Tibial nerve (tissue), 4 donors: ENCODE data around the gene SMPD2. TPM values are rescaled to one million over a fixed set of nuclear protein-coding genes. Genes with fewer than 3 reads are reported as not detected.

Experiments used
- DNase-seq, 2 donors: peaks; one replicate each; pipeline ENCODE4 v3.0.0-alpha.2; 2019; ENCODE audit warnings: low spot score in 2 of 2
- H3K27ac ChIP-seq, 4 donors: fragments of 200-600 bp; sonication (generic) in 3 of 4; one replicate each; pipeline ENCODE4 v1.5.1; 2017 to 2019; ENCODE audit warnings: mild to moderate bottlenecking in 1 of 4
- H3K27me3 ChIP-seq, 2 donors: fragments of 200-600 bp; sonication (generic) in 1 of 2; one replicate each; pipeline versions ENCODE4 v1.5.1 to v1.6.0; 2017 to 2019
- H3K36me3 ChIP-seq, 3 donors: fragments of 200-600 bp; sonication (generic); one replicate each; pipeline ENCODE4 v1.5.1; 2018 to 2019
- H3K4me1 ChIP-seq, 4 donors: fragments of 200-600 bp; sonication (generic) in 3 of 4; one replicate each; pipeline ENCODE4 v1.5.1; 2017 to 2019
- H3K4me3 ChIP-seq, 4 donors: fragments of 200-600 bp; sonication (generic) in 3 of 4; one replicate each; pipeline ENCODE4 v1.5.1; 2017 to 2019; ENCODE audit warnings: mild to moderate bottlenecking in 1 of 4, moderate library complexity in 1 of 4
- H3K9me3 ChIP-seq, 4 donors: fragments of 200-600 bp; sonication (generic) in 3 of 4; one replicate each; pipeline ENCODE4 v1.5.1; 2017 to 2019
- EP300 ChIP-seq, 2 donors: sonication (generic); formaldehyde crosslinking; IDR thresholded peaks; one replicate each; pipeline ENCODE4 v1.6.1; 2017; ENCODE audit warnings: antibody characterized with exemption in 2 of 2, mild to moderate bottlenecking in 1 of 2
- POLR2A ChIP-seq, 2 donors: fragments of 450-650 bp; IDR thresholded peaks; one replicate each; pipeline ENCODE4 v1.6.1; 2017; ENCODE audit warnings: antibody characterized with exemption in 2 of 2, mild to moderate bottlenecking in 2 of 2, moderate library complexity in 2 of 2
- WGBS, 2 donors: methylation state at CpG; one replicate each; pipeline ENCODE4 v1.1.5; 2018; 5-methylcytosine and 5-hydroxymethylcytosine counted together
- total RNA-seq, 4 donors: library from RNA; depleted of rRNA; stranded (reverse); fragments of >200 nt; gene quantifications; one replicate each; pipeline ENCODE4 v1.1.0, GENCODE V29; 2016
- TF ChIP-seq, protein P1 (sequence below), 5 experiments: fragments of 200-600 bp in 3 of 5; fragments of 450-650 bp in 2 of 5; sonication (generic) in 3 of 5; IDR thresholded peaks; one replicate each; pipeline ENCODE4 v1.5.1; 2016 to 2019; ENCODE audit warnings: antibody characterized with exemption in 5 of 5, mild to moderate bottlenecking in 3 of 5, moderate library complexity in 2 of 5

SMPD2 gene
- total RNA-seq, 4 donors from 2014 or later = 12.6 to 32.4 (median 17.1) TPM

GRCh38 chr6:109442393-109442924 lies 1.9 kb downstream of the SMPD2 start:
- H3K27me3 ChIP-seq = no peaks in the 10 kb centered on the region
- no peak for DNase-seq
- H3K27ac ChIP-seq = peak overlapping the region in 1 of 4 donors; percentile 13
- H3K4me3 ChIP-seq = no peak overlapping the region
- WGBS, 2 donors = 87 to 93% methylated on average over 6 of the region's 6 CpGs
- TF ChIP-seq EP300 (IDR thresholded peaks at IDR 0.05) = no peak
- no peak for TF ChIP-seq POLR2A (IDR thresholded peaks at IDR 0.05)
- TF ChIP-seq, protein P1, sequence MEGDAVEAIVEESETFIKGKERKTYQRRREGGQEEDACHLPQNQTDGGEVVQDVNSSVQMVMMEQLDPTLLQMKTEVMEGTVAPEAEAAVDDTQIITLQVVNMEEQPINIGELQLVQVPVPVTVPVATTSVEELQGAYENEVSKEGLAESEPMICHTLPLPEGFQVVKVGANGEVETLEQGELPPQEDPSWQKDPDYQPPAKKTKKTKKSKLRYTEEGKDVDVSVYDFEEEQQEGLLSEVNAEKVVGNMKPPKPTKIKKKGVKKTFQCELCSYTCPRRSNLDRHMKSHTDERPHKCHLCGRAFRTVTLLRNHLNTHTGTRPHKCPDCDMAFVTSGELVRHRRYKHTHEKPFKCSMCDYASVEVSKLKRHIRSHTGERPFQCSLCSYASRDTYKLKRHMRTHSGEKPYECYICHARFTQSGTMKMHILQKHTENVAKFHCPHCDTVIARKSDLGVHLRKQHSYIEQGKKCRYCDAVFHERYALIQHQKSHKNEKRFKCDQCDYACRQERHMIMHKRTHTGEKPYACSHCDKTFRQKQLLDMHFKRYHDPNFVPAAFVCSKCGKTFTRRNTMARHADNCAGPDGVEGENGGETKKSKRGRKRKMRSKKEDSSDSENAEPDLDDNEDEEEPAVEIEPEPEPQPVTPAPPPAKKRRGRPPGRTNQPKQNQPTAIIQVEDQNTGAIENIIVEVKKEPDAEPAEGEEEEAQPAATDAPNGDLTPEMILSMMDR (IDR thresholded peaks at IDR 0.05) = no peak
- H3K36me3 ChIP-seq = peaks cover 0 to 50% (median 0%) of the 10 kb centered on the region in 3 donors
- H3K4me1 ChIP-seq = peaks cover 0 to 38% (median 14%) of the 10 kb centered on the region in 4 donors
- H3K9me3 ChIP-seq = no peaks in the 10 kb centered on the region

DNA sequence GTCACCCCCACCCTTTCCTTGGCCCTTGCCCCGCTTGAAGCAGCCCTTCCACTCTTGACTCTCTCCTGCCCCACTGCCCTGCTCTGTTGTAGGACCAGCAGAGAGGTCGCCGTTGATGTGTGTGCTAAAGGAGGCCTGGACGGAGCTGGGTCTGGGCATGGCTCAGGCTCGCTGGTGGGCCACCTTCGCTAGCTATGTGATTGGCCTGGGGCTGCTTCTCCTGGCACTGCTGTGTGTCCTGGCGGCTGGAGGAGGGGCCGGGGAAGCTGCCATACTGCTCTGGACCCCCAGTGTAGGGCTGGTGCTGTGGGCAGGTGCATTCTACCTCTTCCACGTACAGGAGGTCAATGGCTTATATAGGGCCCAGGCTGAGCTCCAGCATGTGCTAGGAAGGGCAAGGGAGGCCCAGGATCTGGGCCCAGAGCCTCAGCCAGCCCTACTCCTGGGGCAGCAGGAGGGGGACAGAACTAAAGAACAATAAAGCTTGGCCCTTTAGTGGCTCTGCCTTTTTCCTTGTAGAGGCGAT lies 3.0 kb downstream of the SMPD2 start:
- H3K4me3 ChIP-seq = no peak overlapping the region
- no peaks in the 10 kb centered on the region for H3K9me3 ChIP-seq
- TF ChIP-seq, protein P1 (IDR thresholded peaks at IDR 0.05) = no peak
- TF ChIP-seq EP300 (IDR thresholded peaks at IDR 0.05) = no peak
- no peak for TF ChIP-seq POLR2A (IDR thresholded peaks at IDR 0.05)
- peaks cover 0 to 59% (median 0%) of the 10 kb centered on the region in 3 donors for H3K36me3 ChIP-seq
- H3K27me3 ChIP-seq = no peaks in the 10 kb centered on the region
- H3K27ac ChIP-seq = peak overlapping the region in 2 of 4 donors; percentile 1 to 60
- 85% methylated on average over 10 of the region's 10 CpGs for WGBS, 2 donors
- H3K4me1 ChIP-seq = peaks cover 0 to 38% (median 14%) of the 10 kb centered on the region in 4 donors
- no peak for DNase-seq

DNA sequence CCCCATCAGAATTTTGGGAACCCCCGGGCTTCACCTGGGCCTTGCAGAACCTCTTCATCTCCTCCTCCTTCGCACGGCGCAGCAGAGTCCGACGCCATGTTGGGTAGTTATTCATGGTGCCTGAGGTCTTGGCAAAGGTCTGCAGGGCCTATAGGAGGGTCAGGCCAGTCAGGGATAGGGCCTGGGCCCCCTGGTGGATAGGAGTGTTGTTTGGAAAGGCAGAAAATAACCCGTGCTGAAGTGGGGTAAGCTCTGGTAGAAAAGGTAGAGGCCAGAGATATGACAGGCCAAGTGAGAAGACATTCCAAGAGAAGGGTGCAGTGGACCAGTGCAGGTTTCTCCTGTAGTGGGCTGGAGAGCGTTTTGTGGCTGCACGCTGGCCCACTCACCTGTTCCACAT lies 4.9 kb downstream of the SMPD2 start:
- no peak overlapping the region for H3K4me3 ChIP-seq

GRCh38 chr6:109446072-109446471 lies 5.5 kb downstream of the SMPD2 start:
- no peaks in the 10 kb centered on the region for H3K27me3 ChIP-seq
- WGBS, 2 donors = 80 to 84% methylated on average over 15 of the region's 15 CpGs
- TF ChIP-seq EP300 (IDR thresholded peaks at IDR 0.05) (no peak), POLR2A (IDR thresholded peaks at IDR 0.05) (no peak)
- TF ChIP-seq, protein P1 (IDR thresholded peaks at IDR 0.05) = no peak

More for the DNA sequence above, 4.9 kb downstream of the SMPD2 start:
- peak overlapping the region in 1 of 4 donors; percentile 21 for H3K27ac ChIP-seq
- peaks cover 0 to 27% (median 13%) of the 10 kb centered on the region in 4 donors for H3K4me1 ChIP-seq
- H3K36me3 ChIP-seq = peaks cover 0 to 77% (median 0%) of the 10 kb centered on the region in 3 donors
- DNase-seq = no peak
- 89 to 92% methylated on average over 9 of the region's 9 CpGs for WGBS, 2 donors
- no peaks in the 10 kb centered on the region for H3K27me3 ChIP-seq
- H3K9me3 ChIP-seq = no peaks in the 10 kb centered on the region
- TF ChIP-seq POLR2A (IDR thresholded peaks at IDR 0.05) = no peak
- no peak for TF ChIP-seq EP300 (IDR thresholded peaks at IDR 0.05)
- TF ChIP-seq, protein P1 (IDR thresholded peaks at IDR 0.05) = no peak

DNA sequence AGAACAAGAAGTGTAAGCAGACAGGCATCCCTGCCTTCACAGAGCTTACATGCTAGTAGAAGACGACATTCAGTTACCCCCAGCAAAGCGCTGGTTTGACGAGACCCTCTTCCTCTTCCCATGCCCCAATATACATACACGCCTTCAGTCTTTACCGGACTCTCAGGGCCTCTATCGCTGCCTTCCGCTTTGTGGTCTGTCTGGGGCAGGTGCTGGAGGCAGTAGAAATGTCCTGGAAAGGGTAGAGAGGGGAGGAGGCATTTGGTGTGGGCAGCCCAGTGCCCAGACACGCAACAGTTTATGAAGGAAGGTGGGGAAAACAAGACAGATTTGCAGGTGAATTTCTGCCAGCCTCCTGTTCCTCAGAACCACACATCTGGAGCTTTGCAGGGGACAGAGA lies 6.0 kb downstream of the SMPD2 start:
- Histone ChIP-seq H3K4me3 (no peak overlapping the region), H3K4me1 (peaks cover 0 to 23% (median 9%) of the 10 kb centered on the region in 4 donors), H3K36me3 (peaks cover 0 to 87% (median 2%) of the 10 kb centered on the region in 3 donors), H3K27me3 (no peaks in the 10 kb centered on the region), H3K27ac (no peak overlapping the region), H3K9me3 (no peaks in the 10 kb centered on the region)
- no peak for DNase-seq
- TF ChIP-seq, protein P1 (IDR thresholded peaks at IDR 0.05) = no peak
- no peak for TF ChIP-seq POLR2A (IDR thresholded peaks at IDR 0.05)
- no peak for TF ChIP-seq EP300 (IDR thresholded peaks at IDR 0.05)
- 70 to 92% methylated on average over 8 of the region's 8 CpGs for WGBS, 2 donors

More at GRCh38 chr6:109446072-109446471, 5.5 kb downstream of the SMPD2 start:
- Histone ChIP-seq H3K4me1 (peaks cover 0 to 27% (median 13%) of the 10 kb centered on the region in 4 donors), H3K36me3 (peaks cover 0 to 83% (median 0%) of the 10 kb centered on the region in 3 donors), H3K4me3 (no peak overlapping the region), H3K27ac (no peak overlapping the region), H3K9me3 (no peaks in the 10 kb centered on the region)
- DNase-seq = no peak
